Measurements from ENCODE around the gene PPHLN1. TPM values are rescaled to one million over a fixed set of nuclear protein-coding genes. Genes with fewer than 3 reads are reported as not detected.

PPHLN1 gene
- total RNA-seq, 1 donor from 2014 or later: 59.7 TPM

DNA sequence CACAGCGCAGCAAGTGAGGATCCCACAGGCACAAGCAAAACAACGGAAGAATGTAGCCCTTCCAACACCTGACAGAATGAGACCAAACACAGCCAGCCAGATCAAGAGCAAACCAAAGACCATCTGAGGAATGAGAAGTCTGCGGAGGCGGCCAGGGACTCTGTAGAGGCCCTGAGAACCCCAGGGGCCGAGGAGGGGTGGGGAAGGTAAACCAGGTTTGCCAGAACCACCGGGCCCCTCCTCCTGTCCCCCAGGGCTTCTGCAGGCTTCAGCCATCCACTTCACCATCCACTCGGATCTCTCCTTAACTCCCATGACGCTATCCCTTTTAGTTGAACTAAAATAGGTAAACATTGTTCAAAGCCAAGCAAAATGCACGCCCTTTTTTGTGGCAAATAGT, 37.4 kb upstream of the PPHLN1 start:
- Mint-ChIP-seq H3K27ac (no peak overlapping the region), H3K36me3 (no peaks in the 10 kb centered on the region), H3K9me3 (no peaks in the 10 kb centered on the region), H3K27me3 (no peaks in the 10 kb centered on the region), H3K4me1 (ENCODE audit: unreplicated experiment) (no peaks in the 10 kb centered on the region), H3K4me3 (no peak overlapping the region)
- DNase-seq (ENCODE audit: extremely low spot score, unreplicated experiment): no peak
- TF ChIP-seq, protein P1, sequence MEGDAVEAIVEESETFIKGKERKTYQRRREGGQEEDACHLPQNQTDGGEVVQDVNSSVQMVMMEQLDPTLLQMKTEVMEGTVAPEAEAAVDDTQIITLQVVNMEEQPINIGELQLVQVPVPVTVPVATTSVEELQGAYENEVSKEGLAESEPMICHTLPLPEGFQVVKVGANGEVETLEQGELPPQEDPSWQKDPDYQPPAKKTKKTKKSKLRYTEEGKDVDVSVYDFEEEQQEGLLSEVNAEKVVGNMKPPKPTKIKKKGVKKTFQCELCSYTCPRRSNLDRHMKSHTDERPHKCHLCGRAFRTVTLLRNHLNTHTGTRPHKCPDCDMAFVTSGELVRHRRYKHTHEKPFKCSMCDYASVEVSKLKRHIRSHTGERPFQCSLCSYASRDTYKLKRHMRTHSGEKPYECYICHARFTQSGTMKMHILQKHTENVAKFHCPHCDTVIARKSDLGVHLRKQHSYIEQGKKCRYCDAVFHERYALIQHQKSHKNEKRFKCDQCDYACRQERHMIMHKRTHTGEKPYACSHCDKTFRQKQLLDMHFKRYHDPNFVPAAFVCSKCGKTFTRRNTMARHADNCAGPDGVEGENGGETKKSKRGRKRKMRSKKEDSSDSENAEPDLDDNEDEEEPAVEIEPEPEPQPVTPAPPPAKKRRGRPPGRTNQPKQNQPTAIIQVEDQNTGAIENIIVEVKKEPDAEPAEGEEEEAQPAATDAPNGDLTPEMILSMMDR (conservative IDR thresholded peaks at IDR 0.05): no peak

DNA sequence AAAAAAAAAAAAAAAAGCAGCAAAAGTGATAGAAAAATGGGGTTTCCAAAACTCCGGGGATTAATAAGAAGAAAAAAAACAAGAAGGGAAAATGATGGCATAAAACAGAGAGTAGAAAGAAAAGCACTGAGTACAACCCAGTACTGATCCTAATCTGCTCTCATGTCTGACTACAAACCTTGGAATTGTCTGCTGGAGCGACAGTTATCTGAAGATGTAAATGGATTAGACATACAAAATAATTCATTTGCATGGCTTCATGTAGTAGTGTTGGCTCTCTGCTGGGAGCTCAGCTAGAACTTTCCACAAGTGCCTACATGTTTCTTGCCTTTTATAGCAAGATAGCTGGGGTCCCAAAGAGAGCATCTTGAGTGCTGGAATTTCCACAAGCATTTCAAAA, 34.3 kb upstream of the PPHLN1 start:
- DNase-seq (ENCODE audit: extremely low spot score, unreplicated experiment): no peak
- no peaks in the 10 kb centered on the region for H3K36me3 Mint-ChIP-seq
- no peaks in the 10 kb centered on the region for H3K9me3 Mint-ChIP-seq
- TF ChIP-seq, protein P1 (conservative IDR thresholded peaks at IDR 0.05): no peak
- H3K27me3 Mint-ChIP-seq: no peaks in the 10 kb centered on the region
- H3K27ac Mint-ChIP-seq: no peak overlapping the region
- no peak overlapping the region for H3K4me3 Mint-ChIP-seq
- no peaks in the 10 kb centered on the region for H3K4me1 Mint-ChIP-seq (ENCODE audit: unreplicated experiment)

DNA sequence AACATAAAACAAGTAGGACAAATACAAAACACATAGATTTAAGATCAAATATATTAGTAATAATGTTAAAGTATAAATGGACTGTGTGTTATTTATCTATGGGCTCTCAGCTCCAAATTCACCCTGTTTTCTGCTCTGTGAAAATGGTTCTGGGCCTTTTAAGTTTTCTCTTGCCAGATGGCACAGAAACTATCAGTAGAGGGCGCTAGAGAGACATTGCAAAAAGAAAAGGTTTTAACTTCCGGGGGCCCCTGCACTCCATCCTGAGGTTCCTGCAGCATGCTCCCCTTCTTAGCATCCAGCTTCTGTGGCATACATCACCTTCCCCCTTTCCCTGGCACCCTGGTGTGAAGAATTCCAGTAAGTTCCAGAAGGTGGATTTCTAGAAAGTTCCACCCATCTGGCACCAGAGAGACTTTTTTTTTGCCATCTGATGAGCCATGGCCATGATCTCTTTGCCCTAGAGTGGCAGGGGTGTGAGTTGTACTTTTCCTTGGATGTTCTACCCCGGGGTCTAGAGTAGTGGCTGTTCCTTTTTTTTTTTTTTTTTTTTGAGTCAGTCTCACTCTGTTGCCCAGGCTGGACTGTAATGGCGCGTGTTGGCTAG, 29.4 kb upstream of the PPHLN1 start:
- no peak for DNase-seq (ENCODE audit: extremely low spot score, unreplicated experiment)
- no peaks in the 10 kb centered on the region for H3K4me1 Mint-ChIP-seq (ENCODE audit: unreplicated experiment)
- H3K4me3 Mint-ChIP-seq: no peak overlapping the region
- TF ChIP-seq, protein P1 (conservative IDR thresholded peaks at IDR 0.05): peak; percentile 70
- no peaks in the 10 kb centered on the region for H3K27me3 Mint-ChIP-seq
- no peaks in the 10 kb centered on the region for H3K36me3 Mint-ChIP-seq
- H3K9me3 Mint-ChIP-seq: no peaks in the 10 kb centered on the region
- H3K27ac Mint-ChIP-seq: no peak overlapping the region

DNA sequence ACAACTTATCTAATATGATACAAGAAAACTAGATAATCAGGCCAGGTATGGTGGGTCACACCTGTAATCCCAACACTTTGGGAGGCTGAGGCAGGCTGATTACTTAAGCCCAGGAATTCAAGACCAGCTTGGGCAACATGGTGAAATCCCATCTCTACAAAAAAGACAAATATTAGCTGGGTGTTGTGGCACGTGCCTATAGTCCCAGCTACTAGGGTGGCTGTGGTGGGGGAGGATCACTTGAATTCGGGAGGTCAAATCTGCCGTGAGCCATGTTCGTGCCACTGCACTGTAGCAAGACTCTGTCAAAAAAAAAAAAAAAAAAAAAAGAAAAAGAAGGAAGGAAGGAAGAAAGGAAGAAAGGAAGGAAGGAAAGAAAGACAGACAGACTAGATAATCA, 27.1 kb upstream of the PPHLN1 start:
- H3K4me1 Mint-ChIP-seq (ENCODE audit: unreplicated experiment): no peaks in the 10 kb centered on the region
- no peaks in the 10 kb centered on the region for H3K36me3 Mint-ChIP-seq
- TF ChIP-seq, protein P1 (conservative IDR thresholded peaks at IDR 0.05): no peak
- no peaks in the 10 kb centered on the region for H3K9me3 Mint-ChIP-seq
- H3K27ac Mint-ChIP-seq: no peak overlapping the region
- DNase-seq (ENCODE audit: extremely low spot score, unreplicated experiment): no peak
- no peak overlapping the region for H3K4me3 Mint-ChIP-seq
- no peaks in the 10 kb centered on the region for H3K27me3 Mint-ChIP-seq

DNA sequence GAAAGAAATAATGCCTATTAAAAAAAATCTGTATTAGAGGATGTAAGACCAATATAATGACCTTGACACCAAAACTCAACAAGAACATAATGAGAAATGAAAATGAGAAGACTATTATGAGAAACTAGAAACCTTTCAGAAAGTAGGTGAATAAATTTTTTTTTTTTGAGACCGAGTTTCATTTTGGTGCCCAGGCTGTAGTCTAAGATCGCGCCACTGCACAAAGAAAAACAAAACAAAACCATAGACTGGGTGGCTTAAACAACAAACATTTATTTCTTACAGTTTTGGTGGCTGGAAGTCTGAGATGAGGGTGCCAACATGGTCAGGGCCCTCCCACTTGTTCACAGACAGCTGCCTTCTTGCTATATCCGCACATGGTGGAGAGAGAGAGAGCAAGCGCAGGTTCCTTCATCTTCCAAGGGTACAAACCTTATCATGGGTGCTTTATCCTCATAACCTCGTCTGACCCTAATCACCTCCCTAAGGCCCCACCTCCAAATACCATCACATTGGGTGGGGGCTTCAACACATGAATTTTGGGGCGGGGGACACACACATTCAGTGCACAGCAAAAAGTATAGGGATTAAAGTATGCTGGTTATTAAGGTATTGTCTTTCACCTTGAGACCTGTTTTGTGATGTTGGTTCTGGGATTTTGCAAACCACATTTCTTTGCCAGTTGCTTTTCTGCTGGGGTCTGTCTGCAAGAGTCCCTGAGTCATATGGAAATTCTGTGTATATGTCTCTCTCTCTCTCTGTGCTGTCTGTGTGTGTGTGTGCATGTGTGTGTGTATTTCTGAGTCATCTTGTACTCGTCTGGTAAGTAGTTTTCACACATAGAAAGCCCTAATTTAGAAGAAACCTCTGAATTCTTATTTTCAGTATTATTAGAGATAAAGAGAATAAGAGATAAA, 26.3 kb upstream of the PPHLN1 start:
- H3K27me3 Mint-ChIP-seq: no peaks in the 10 kb centered on the region
- TF ChIP-seq, protein P1 (conservative IDR thresholded peaks at IDR 0.05): no peak
- no peak overlapping the region for H3K4me3 Mint-ChIP-seq
- H3K27ac Mint-ChIP-seq: no peak overlapping the region
- no peaks in the 10 kb centered on the region for H3K4me1 Mint-ChIP-seq (ENCODE audit: unreplicated experiment)
- DNase-seq (ENCODE audit: extremely low spot score, unreplicated experiment): no peak
- no peaks in the 10 kb centered on the region for H3K36me3 Mint-ChIP-seq
- H3K9me3 Mint-ChIP-seq: no peaks in the 10 kb centered on the region

Measured in type B pancreatic cell (in vitro differentiated cells).